Measurements from ENCODE around the gene PPP2R5C. TPM values are rescaled to one million over a fixed set of nuclear protein-coding genes. Genes with fewer than 3 reads are reported as not detected.

Gene PPP2R5C
- total RNA-seq, 1 experiment from 2014 or later, result 93.0 TPM

DNA sequence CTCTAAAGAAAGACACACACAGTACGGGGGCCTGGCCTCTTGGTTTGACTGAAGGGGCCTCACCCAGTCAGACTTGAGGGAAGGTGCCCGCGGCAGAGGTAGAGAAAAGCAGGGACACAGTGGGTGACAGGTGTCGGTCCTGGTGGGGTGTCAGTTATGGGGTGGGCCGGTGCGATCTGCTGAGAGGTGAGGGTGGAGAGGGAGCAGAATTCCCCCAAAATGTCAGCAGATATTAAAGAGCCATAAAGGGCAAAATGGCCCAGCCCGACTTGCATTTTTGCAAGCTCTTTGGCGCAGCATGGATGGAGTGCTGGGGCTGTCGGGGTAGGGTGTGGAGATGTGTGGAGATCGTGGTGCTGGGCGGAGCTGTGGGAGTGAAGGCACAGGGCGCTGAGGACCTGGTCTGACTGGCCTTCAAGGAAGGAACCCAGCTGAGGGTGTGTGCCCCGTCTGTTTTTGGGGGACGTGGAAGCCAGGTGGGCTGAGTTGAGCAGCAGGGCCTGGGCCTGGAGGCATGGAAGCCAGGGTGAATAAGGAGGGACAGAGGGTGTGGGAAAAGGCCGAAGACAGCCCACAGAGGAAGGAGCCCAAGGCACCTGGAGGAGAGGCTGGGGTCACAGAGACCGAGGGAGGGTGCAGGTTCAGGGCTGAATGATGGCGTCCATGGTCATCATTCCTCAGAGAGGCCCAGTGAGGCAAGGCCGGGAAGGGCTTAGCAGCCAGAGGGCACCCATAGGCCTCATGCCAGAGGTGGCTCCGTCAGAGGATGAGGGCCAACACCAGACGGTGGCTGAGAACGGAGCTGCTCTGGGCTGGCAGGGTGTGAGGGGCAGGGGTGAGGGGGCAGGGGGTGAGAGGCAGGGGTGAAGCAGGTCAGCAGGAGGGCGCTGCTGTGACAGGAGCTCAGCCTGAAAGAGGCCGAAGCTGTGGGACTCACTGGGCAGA, 154.6 kb downstream of the PPP2R5C start:
- WGBS (ENCODE audit: extremely low coverage, insufficient read length, low lambda C conversion rate), result no CpG with 5 or more reads among the region's 23 CpGs

More for the DNA sequence above, 154.6 kb downstream of the PPP2R5C start:
- Histone ChIP-seq H3K79me1 (ENCODE audit: insufficient read depth, low read depth, low read length, poor library complexity, severe bottlenecking) (no peaks in the 10 kb centered on the region), H3K27me3 (ENCODE audit: insufficient read depth, low read length) (no peaks in the 10 kb centered on the region), H2BK12ac (ENCODE audit: insufficient read length, low read depth, low read length) (no peak overlapping the region), H3T11ph (ENCODE audit: low read length) (no peak overlapping the region), H3K4me1 (ENCODE audit: insufficient read depth, low read length) (peaks cover 4% of the 10 kb centered on the region; the same call in 1 of the 2 replicates), H3K9me3 (ENCODE audit: control insufficient read depth, low read depth, low read length) (no peaks in the 10 kb centered on the region), H2BK20ac (ENCODE audit: low read depth, low read length, poor library complexity, severe bottlenecking) (no peak overlapping the region), H3K56ac (ENCODE audit: insufficient read length, low read depth, low read length) (no peak overlapping the region), H2AFZ (ENCODE audit: low read length) (no peak overlapping the region), H2BK120ac (ENCODE audit: low read depth, low read length, poor library complexity, severe bottlenecking) (no peak overlapping the region), H2AK5ac (ENCODE audit: insufficient read length, low read length) (no peak overlapping the region), H4K5ac (ENCODE audit: insufficient read length, low read depth, low read length) (no peak overlapping the region), H3K27ac (ENCODE audit: insufficient read length, low read depth, low read length) (no peak overlapping the region), H4K8ac (replicated peaks; ENCODE audit: insufficient read length, low read depth, low read length) (no peak overlapping the region), H4K91ac (ENCODE audit: insufficient read length, low read depth, low read length) (no peak overlapping the region), H3K23ac (ENCODE audit: insufficient read length, low read depth, low read length) (no peak overlapping the region), H3K4ac (ENCODE audit: low read depth, low read length) (no peak overlapping the region), H3K9ac (ENCODE audit: extremely low read depth, insufficient read length, low read length) (no peak overlapping the region), H2BK5ac (ENCODE audit: insufficient read length, low read length) (no peak overlapping the region), H3K14ac (ENCODE audit: insufficient read depth, low read length) (no peak overlapping the region; the same call in 1 of the 2 replicates), H3K79me2 (ENCODE audit: insufficient read depth, low read length) (no peaks in the 10 kb centered on the region), H3K23me2 (ENCODE audit: insufficient read length, low read depth, low read length, poor library complexity, severe bottlenecking) (no peaks in the 10 kb centered on the region), H3K4me2 (ENCODE audit: insufficient read depth, insufficient read length, low read length) (no peak overlapping the region), H2BK15ac (ENCODE audit: low read depth, low read length) (no peak overlapping the region), H4K20me1 (ENCODE audit: control insufficient read depth, insufficient read depth, insufficient read length) (no peaks in the 10 kb centered on the region), H3K18ac (ENCODE audit: insufficient read length, low read depth, low read length) (no peak overlapping the region)
- Mint-ChIP-seq H3K4me1 (peaks cover 29 to 44% of the 10 kb centered on the region in 2 experiments), H3K9me3 (no peaks in the 10 kb centered on the region), H3K36me3 (ENCODE audit: insufficient read depth in 1 of 3, low read depth in 3 of 3) (peaks cover 0 to 20% (median 16%) of the 10 kb centered on the region in 3 experiments), H3K27me3 (ENCODE audit: low read depth) (no peaks in the 10 kb centered on the region; the same call in 1 of the 2 replicates), H3K4me3 (peak overlapping the region in 1 of 2 experiments; percentile 48; a peak in 2 of 5 replicates), H3K27ac (peak overlapping the region; percentile 38 to 85 (median 68); a peak in 6 of 7 replicates)
- TF ChIP-seq, protein P1, sequence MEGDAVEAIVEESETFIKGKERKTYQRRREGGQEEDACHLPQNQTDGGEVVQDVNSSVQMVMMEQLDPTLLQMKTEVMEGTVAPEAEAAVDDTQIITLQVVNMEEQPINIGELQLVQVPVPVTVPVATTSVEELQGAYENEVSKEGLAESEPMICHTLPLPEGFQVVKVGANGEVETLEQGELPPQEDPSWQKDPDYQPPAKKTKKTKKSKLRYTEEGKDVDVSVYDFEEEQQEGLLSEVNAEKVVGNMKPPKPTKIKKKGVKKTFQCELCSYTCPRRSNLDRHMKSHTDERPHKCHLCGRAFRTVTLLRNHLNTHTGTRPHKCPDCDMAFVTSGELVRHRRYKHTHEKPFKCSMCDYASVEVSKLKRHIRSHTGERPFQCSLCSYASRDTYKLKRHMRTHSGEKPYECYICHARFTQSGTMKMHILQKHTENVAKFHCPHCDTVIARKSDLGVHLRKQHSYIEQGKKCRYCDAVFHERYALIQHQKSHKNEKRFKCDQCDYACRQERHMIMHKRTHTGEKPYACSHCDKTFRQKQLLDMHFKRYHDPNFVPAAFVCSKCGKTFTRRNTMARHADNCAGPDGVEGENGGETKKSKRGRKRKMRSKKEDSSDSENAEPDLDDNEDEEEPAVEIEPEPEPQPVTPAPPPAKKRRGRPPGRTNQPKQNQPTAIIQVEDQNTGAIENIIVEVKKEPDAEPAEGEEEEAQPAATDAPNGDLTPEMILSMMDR (conservative IDR thresholded peaks at IDR 0.05), result no peak
- no peak for DNase-seq
